ENCODE results near the gene NAA15. TPM values are rescaled to one million over a fixed set of nuclear protein-coding genes. Genes with fewer than 3 reads are reported as not detected.

Gene NAA15
- total RNA-seq, 1 experiment from 2014 or later: 98.9 TPM

- no peak for ATAC-seq
- Mint-ChIP-seq H3K4me3 (no peak overlapping the region), H3K27me3 (ENCODE audit: low read depth) (no peaks in the 10 kb centered on the region), H3K27ac (peak overlapping the region; percentile 86; the same call in 1 of the 2 replicates), H3K9me3 (peaks cover 15% of the 10 kb centered on the region), H3K4me1 (peaks cover 54% of the 10 kb centered on the region), H3K36me3 (peaks cover 16% of the 10 kb centered on the region)
- TF ChIP-seq NR3C1 (CRISPR knock-in tag; conservative IDR thresholded peaks at IDR 0.05; ENCODE audit: low read depth) (no peak), ZNF317 (CRISPR knock-in tag; IDR thresholded peaks at IDR 0.05; ENCODE audit: borderline replicate concordance, low read depth) (no peak), ZNF532 (CRISPR knock-in tag; IDR thresholded peaks at IDR 0.05; ENCODE audit: borderline replicate concordance) (no peak), TEAD1 (CRISPR knock-in tag; IDR thresholded peaks at IDR 0.05) (no peak), SOX15 (CRISPR knock-in tag; IDR thresholded peaks at IDR 0.05) (no peak), STAT6 (CRISPR knock-in tag; conservative IDR thresholded peaks at IDR 0.05; ENCODE audit: low read depth) (no peak), EMX1 (CRISPR knock-in tag; IDR thresholded peaks at IDR 0.05) (no peak), JAZF1 (CRISPR knock-in tag; IDR thresholded peaks at IDR 0.05) (no peak), PRDM15 (CRISPR knock-in tag; IDR thresholded peaks at IDR 0.05) (no peak), ERG (CRISPR knock-in tag; IDR thresholded peaks at IDR 0.05) (no peak), GTF2I (CRISPR knock-in tag; conservative IDR thresholded peaks at IDR 0.05) (no peak), ATF2 (CRISPR knock-in tag; IDR thresholded peaks at IDR 0.05; ENCODE audit: borderline replicate concordance, low read depth) (no peak), NFE2L1 (CRISPR knock-in tag; IDR thresholded peaks at IDR 0.05) (no peak), CBFB (CRISPR knock-in tag; IDR thresholded peaks at IDR 0.05; ENCODE audit: low read depth) (no peak), ZNF416 (CRISPR knock-in tag; IDR thresholded peaks at IDR 0.05) (no peak), ZNF423 (CRISPR knock-in tag; IDR thresholded peaks at IDR 0.05) (no peak), SP1 (CRISPR knock-in tag; conservative IDR thresholded peaks at IDR 0.05) (no peak), MLX (CRISPR knock-in tag; IDR thresholded peaks at IDR 0.05) (no peak), RELA (CRISPR knock-in tag; IDR thresholded peaks at IDR 0.05; ENCODE audit: borderline replicate concordance) (no peak), KAT7 (CRISPR knock-in tag; IDR thresholded peaks at IDR 0.05; ENCODE audit: borderline replicate concordance) (no peak)
- no peak for DNase-seq (ENCODE audit: low spot score)
- ChIA-PET CTCF (no interaction called here), POLR2A (no interaction called here)
These were observed 16.3 kb downstream of the NAA15 start for GRCh38 chr4:139317635-139318034.
